Gastroesophageal sphincter (tissue), 4 donors: ENCODE data around the gene ZFYVE1. TPM values are rescaled to one million over a fixed set of nuclear protein-coding genes. Genes with fewer than 3 reads are reported as not detected.

Experiments used
- ATAC-seq: fragments of 150-250 bp; one replicate; pipeline ENCODE4 v1.9.1; 2016; ENCODE audit warnings: mild to moderate bottlenecking, moderate library complexity
- H3K27ac ChIP-seq, 4 donors: fragments of 200-600 bp; sonication (generic) in 3 of 4; 1 replicate in 3 of 4; 2 replicates in 1 of 4; pipeline ENCODE4 v1.5.1; 2016 to 2019
- H3K27me3 ChIP-seq: fragments of 200-600 bp; sonication (generic); one replicate; pipeline ENCODE4 v1.5.1; 2019
- H3K36me3 ChIP-seq, 2 donors: fragments of 200-600 bp; sonication (generic); one replicate each; pipeline ENCODE4 v1.5.1; 2019; ENCODE audit warnings: control low read depth in 1 of 2
- H3K4me1 ChIP-seq, 3 donors: fragments of 200-600 bp; sonication (generic); 1 replicate in 2 of 3; 2 replicates in 1 of 3; pipeline ENCODE4 v1.5.1; 2016 to 2019; ENCODE audit warnings: control low read depth in 2 of 3
- H3K4me3 ChIP-seq, 2 donors: fragments of 200-600 bp; sonication (generic); one replicate each; pipeline ENCODE4 v1.5.1; 2019; ENCODE audit warnings: mild to moderate bottlenecking in 1 of 2, moderate library complexity in 1 of 2
- H3K9me3 ChIP-seq, 3 donors: fragments of 200-600 bp; sonication (generic); one replicate each; pipeline ENCODE4 v1.5.1; 2017 to 2019; ENCODE audit warnings: control low read depth in 2 of 3
- CTCF ChIP-seq, 4 experiments: fragments of 200-600 bp in 2 of 4; fragments of 450-650 bp in 2 of 4; sonication (generic) in 1 of 4; IDR thresholded peaks; one replicate each; pipeline ENCODE4 v1.5.1; 2017 to 2019; ENCODE audit warnings: antibody characterized with exemption in 4 of 4, mild to moderate bottlenecking in 2 of 4, moderate library complexity in 2 of 4
- EP300 ChIP-seq: sonication (generic); formaldehyde crosslinking; IDR thresholded peaks from one replicate; pipeline ENCODE4 v1.6.1; 2017; ENCODE audit warnings: antibody characterized with exemption, mild to moderate bottlenecking
- POLR2A ChIP-seq, 2 donors: fragments of 450-650 bp; IDR thresholded peaks; one replicate each; pipeline ENCODE4 v1.6.1; 2017; ENCODE audit warnings: antibody characterized with exemption in 2 of 2, mild to moderate bottlenecking in 2 of 2, moderate library complexity in 1 of 2
- POLR2AphosphoS5 ChIP-seq: sonication (generic); formaldehyde crosslinking; IDR thresholded peaks from one replicate; pipeline ENCODE4 v1.6.1; 2017; ENCODE audit warnings: antibody characterized with exemption
- WGBS, 2 donors: methylation state at CpG; one replicate each; pipeline ENCODE4 v1.1.5; 2018; ENCODE audit warnings: low coverage in 1 of 2; 5-methylcytosine and 5-hydroxymethylcytosine counted together
- total RNA-seq, 4 donors: library from RNA; depleted of rRNA; stranded (reverse); fragments of >200 nt; gene quantifications; one replicate each; pipeline ENCODE4 v1.1.0, GENCODE V29; 2016

ZFYVE1 gene
- total RNA-seq, 4 donors from 2014 or later: 16.7 to 36.7 (median 23.8) TPM

DNA sequence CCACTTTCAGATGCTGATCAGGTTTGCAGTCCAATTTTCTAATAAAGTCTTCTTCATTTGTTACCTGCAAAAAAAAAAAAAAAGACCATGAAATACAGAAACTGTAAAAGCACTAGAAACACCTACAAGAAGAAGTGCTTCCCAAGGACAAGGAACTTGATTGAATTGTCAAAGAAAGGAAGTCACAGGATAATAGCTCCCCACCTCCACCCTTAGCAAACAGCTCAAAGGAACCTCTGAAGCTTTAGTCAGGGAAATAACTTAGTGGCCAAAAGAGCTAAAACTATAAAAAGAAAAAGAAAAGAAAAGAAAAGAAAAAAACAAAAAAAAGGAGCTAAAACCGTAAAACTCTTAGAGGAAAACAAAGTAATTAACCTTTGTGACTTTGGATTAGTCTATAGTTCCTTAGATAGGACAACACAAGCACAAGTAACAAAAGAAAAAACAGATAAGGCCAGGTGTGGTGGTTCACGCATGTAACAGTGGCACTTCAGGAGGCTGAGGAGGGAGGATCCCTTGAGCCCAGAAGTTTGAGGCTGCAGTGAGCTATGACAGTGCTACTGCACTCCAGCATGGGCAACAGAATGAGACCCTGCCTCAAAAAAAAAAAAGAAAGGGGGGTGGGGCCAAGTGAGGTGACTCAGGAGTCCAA lies 28.5 kb downstream of the ZFYVE1 start:
- ATAC-seq: no peak
- peaks cover 0 to 15% (median 0%) of the 10 kb centered on the region in 3 donors for H3K4me1 ChIP-seq

DNA sequence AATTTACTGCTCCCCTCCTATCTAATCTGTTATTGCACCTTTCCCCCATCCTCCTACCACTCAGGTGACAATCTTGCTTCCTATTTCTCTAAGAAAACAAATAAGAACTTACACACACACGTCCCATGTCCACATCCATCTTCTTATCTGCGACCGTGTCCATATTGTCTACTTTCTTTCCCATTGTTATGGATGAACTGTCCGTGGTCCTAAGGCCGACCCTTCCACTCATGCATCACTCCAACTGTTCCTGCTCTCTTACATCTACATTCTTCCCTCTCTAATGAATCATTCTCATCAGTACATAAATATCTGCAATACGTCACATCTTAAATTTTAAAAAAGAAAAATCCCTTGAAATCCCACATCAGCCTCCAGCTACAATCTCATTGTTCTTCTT lies 30.0 kb downstream of the ZFYVE1 start:
- ATAC-seq: no peak
- H3K36me3 ChIP-seq: peaks cover 0 to 78% of the 10 kb centered on the region in 2 donors

More for the DNA sequence above, 28.5 kb downstream of the ZFYVE1 start:
- 84% methylated on average over 2 of the region's 2 CpGs; no CpG with 5 or more reads in 1 of the 2 donors for WGBS, 2 donors
- Histone ChIP-seq H3K4me3 (no peak overlapping the region), H3K27me3 (no peaks in the 10 kb centered on the region), H3K27ac (no peak overlapping the region), H3K9me3 (no peaks in the 10 kb centered on the region), H3K36me3 (peaks cover 0 to 63% of the 10 kb centered on the region in 2 donors)
- TF ChIP-seq POLR2A (IDR thresholded peaks at IDR 0.05): no peak
- no peak for TF ChIP-seq POLR2AphosphoS5
- no peak for TF ChIP-seq CTCF (IDR thresholded peaks at IDR 0.05)
- TF ChIP-seq EP300: no peak

GRCh38 chr14:72990171-72990570 lies 36.7 kb downstream of the ZFYVE1 start:
- Histone ChIP-seq H3K4me1 (no peaks in the 10 kb centered on the region), H3K9me3 (no peaks in the 10 kb centered on the region), H3K36me3 (peaks cover 0 to 96% of the 10 kb centered on the region in 2 donors), H3K27me3 (no peaks in the 10 kb centered on the region), H3K4me3 (no peak overlapping the region), H3K27ac (no peak overlapping the region)
- no peak for TF ChIP-seq CTCF (IDR thresholded peaks at IDR 0.05)
- TF ChIP-seq EP300: no peak
- no peak for TF ChIP-seq POLR2A (IDR thresholded peaks at IDR 0.05)
- no peak for TF ChIP-seq POLR2AphosphoS5
- ATAC-seq: no peak
- 87 to 88% methylated on average over 2 to 3 of the region's 8 CpGs for WGBS, 2 donors

More for the DNA sequence above, 30.0 kb downstream of the ZFYVE1 start:
- H3K4me3 ChIP-seq: no peak overlapping the region
- no peaks in the 10 kb centered on the region for H3K27me3 ChIP-seq
- no peak overlapping the region for H3K27ac ChIP-seq
- H3K4me1 ChIP-seq: peaks cover 0 to under 1% (median 0%) of the 10 kb centered on the region in 3 donors
- 77 to 79% methylated on average over 4 to 6 of the region's 6 CpGs for WGBS, 2 donors
- no peaks in the 10 kb centered on the region for H3K9me3 ChIP-seq
- TF ChIP-seq POLR2AphosphoS5: no peak
- no peak for TF ChIP-seq POLR2A (IDR thresholded peaks at IDR 0.05)
- no peak for TF ChIP-seq CTCF (IDR thresholded peaks at IDR 0.05)
- no peak for TF ChIP-seq EP300

- 63 to 92% methylated on average over 1 to 2 of the region's 2 CpGs for WGBS, 2 donors
- no peaks in the 10 kb centered on the region for H3K9me3 ChIP-seq
- no peaks in the 10 kb centered on the region for H3K27me3 ChIP-seq
- no peaks in the 10 kb centered on the region for H3K4me1 ChIP-seq
- H3K27ac ChIP-seq: no peak overlapping the region
- H3K36me3 ChIP-seq: peaks cover 0 to 94% of the 10 kb centered on the region in 2 donors
- no peak for ATAC-seq
- no peak overlapping the region for H3K4me3 ChIP-seq
- TF ChIP-seq EP300 (no peak), POLR2A (IDR thresholded peaks at IDR 0.05) (no peak), CTCF (IDR thresholded peaks at IDR 0.05) (no peak), POLR2AphosphoS5 (no peak)
Observed at GRCh38 chr14:72986857-72987256, 40.0 kb downstream of the ZFYVE1 start.

DNA sequence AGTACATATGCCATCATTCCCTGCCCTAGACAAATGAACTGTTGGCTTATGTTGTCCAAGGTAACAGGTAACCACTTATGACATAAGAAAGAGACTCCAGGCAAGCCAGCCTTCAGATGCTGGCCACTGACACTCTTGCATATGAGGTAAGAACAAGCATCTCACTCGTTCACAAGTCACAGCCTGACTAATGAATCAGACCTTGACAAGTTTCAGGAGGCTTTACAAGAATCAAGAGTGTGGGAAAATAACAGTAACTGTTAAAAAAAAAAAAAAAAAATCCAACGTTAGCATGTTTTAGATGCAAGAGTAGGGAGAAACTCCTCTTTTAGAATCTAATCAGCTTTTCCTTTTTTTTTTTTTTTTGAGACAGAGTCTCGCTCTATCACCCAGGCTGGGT lies 40.7 kb downstream of the ZFYVE1 start:
- WGBS, 2 donors: 79 to 86% methylated on average over 2 to 3 of the region's 3 CpGs

More for the DNA sequence above, 40.7 kb downstream of the ZFYVE1 start:
- Histone ChIP-seq H3K4me1 (no peaks in the 10 kb centered on the region), H3K9me3 (no peaks in the 10 kb centered on the region), H3K27ac (no peak overlapping the region), H3K4me3 (no peak overlapping the region), H3K27me3 (no peaks in the 10 kb centered on the region), H3K36me3 (peaks cover 0 to 94% of the 10 kb centered on the region in 2 donors)
- TF ChIP-seq CTCF (IDR thresholded peaks at IDR 0.05) (no peak), POLR2AphosphoS5 (no peak), EP300 (no peak), POLR2A (IDR thresholded peaks at IDR 0.05) (no peak)
- no peak for ATAC-seq
